Measurements from ENCODE around the gene RET. TPM values are rescaled to one million over a fixed set of nuclear protein-coding genes. Genes with fewer than 3 reads are reported as not detected.

RET gene
- total RNA-seq, 1 experiment from 2014 or later: 21.4 TPM

GRCh38 chr10:43105102-43105955, 28.5 kb downstream of the RET start:
- H3K9me3 Mint-ChIP-seq: no peaks in the 10 kb centered on the region
- H3K27me3 Mint-ChIP-seq (ENCODE audit: low read depth): peaks cover 22% of the 10 kb centered on the region
- CTCF ChIA-PET: interaction anchor here (0.8 to 1.8 kb wide), 11 partner anchors 11 to 352 kb away, joined by 3 to 21 read pairs (median 3); no protein-coding TSS in a partner anchor
- peak; percentile 85 for ATAC-seq
- DNase-seq (ENCODE audit: low spot score): peak; percentile 83
- peak overlapping the region; percentile 72 for H3K4me3 Mint-ChIP-seq
- POLR2A ChIA-PET: no interaction called here
- H3K36me3 Mint-ChIP-seq: no peaks in the 10 kb centered on the region
- H3K4me1 Mint-ChIP-seq: no peaks in the 10 kb centered on the region
- no peak overlapping the region for H3K27ac Mint-ChIP-seq
- 0 out of 2 replicates have a peak, but pooled peaks have one; percentile 23 for TF ChIP-seq GABPB1 (CRISPR knock-in tag; IDR thresholded peaks at IDR 0.05)
- no peak; the same call in 1 of the 2 replicates for TF ChIP-seq IRF1 (CRISPR knock-in tag; IDR thresholded peaks at IDR 0.05)
- TF ChIP-seq ESRRA (CRISPR knock-in tag; IDR thresholded peaks at IDR 0.05; ENCODE audit: borderline replicate concordance): 0 out of 2 replicates have a peak, but pooled peaks have one; percentile 78
- peak; percentile 95 for TF ChIP-seq CTCF (IDR thresholded peaks at IDR 0.05)
- no peak for TF ChIP-seq PRRX2 (CRISPR knock-in tag; IDR thresholded peaks at IDR 0.05)
- peak; percentile 76; the same call in 1 of the 2 replicates for TF ChIP-seq SMAD3 (CRISPR knock-in tag; IDR thresholded peaks at IDR 0.05; ENCODE audit: borderline replicate concordance)
- no peak for TF ChIP-seq MLX (CRISPR knock-in tag; IDR thresholded peaks at IDR 0.05)
- 0 out of 2 replicates have a peak, but pooled peaks have one; percentile 27 for TF ChIP-seq TEAD1 (CRISPR knock-in tag; IDR thresholded peaks at IDR 0.05)
- peak; percentile 26; the same call in 1 of the 2 replicates for TF ChIP-seq ZBTB43 (CRISPR knock-in tag; IDR thresholded peaks at IDR 0.05)
- TF ChIP-seq E2F4 (CRISPR knock-in tag; IDR thresholded peaks at IDR 0.05; ENCODE audit: borderline replicate concordance, low read depth): no peak
- no peak for TF ChIP-seq ZNF425 (CRISPR knock-in tag; conservative IDR thresholded peaks at IDR 0.05)
- peak; percentile 35; the same call in 1 of the 2 replicates for TF ChIP-seq FOXK1 (CRISPR knock-in tag; IDR thresholded peaks at IDR 0.05)
- TF ChIP-seq ARID4B (CRISPR knock-in tag; IDR thresholded peaks at IDR 0.05; ENCODE audit: borderline replicate concordance): 0 out of 2 replicates have a peak, but pooled peaks have one; percentile 4
- peak; percentile 17 for TF ChIP-seq MAX (CRISPR knock-in tag; IDR thresholded peaks at IDR 0.05)
- 0 out of 2 replicates have a peak, but pooled peaks have one; percentile 76 for TF ChIP-seq TP53 (CRISPR knock-in tag; IDR thresholded peaks at IDR 0.05)
- peak; percentile 49 for TF ChIP-seq SP1 (CRISPR knock-in tag; conservative IDR thresholded peaks at IDR 0.05)
- TF ChIP-seq ETV6 (CRISPR knock-in tag; IDR thresholded peaks at IDR 0.05): peak; percentile 75; the same call in 1 of the 2 replicates
- 0 out of 2 replicates have a peak, but pooled peaks have one; percentile 21 for TF ChIP-seq NR2C2 (CRISPR knock-in tag; IDR thresholded peaks at IDR 0.05)
- 0 out of 2 replicates have a peak, but pooled peaks have one; percentile 61 for TF ChIP-seq FOXP4 (CRISPR knock-in tag; IDR thresholded peaks at IDR 0.05)
- peak; percentile 49; the same call in 1 of the 2 replicates for TF ChIP-seq ZNF423 (CRISPR knock-in tag; IDR thresholded peaks at IDR 0.05)
